HEK293 (cell line): ENCODE measurements around the gene RDH16.

Experiments used
- KLF1 ChIP-seq: fragments of 450-650 bp; formaldehyde crosslinking; IDR thresholded peaks from 2 replicates; pipeline ENCODE4 v1.5.1; 2016; ENCODE audit warnings: missing biosample characterization, missing genetic modification characterization
- YY1 ChIP-seq: fragments of 450-650 bp; formaldehyde crosslinking; IDR thresholded peaks from 2 replicates; pipeline ENCODE4 v1.5.1; 2018; ENCODE audit warnings: missing biosample characterization, missing genetic modification characterization
- ZFP37 ChIP-seq: fragments of 450-650 bp; formaldehyde crosslinking; IDR thresholded peaks from 2 replicates; pipeline ENCODE4 v1.5.1; 2016; ENCODE audit warnings: missing biosample characterization, missing genetic modification characterization
- ZNF121 ChIP-seq: fragments of 450-650 bp; formaldehyde crosslinking; IDR thresholded peaks from 2 replicates; pipeline ENCODE4 v1.5.1; 2016; ENCODE audit warnings: missing biosample characterization, missing genetic modification characterization
- ZNF140 ChIP-seq: fragments of 450-650 bp; formaldehyde crosslinking; IDR thresholded peaks from 2 replicates; pipeline ENCODE4 v1.5.1; 2016; ENCODE audit warnings: missing biosample characterization, missing genetic modification characterization
- ZNF146 ChIP-seq: fragments of 450-650 bp; formaldehyde crosslinking; IDR thresholded peaks from 2 replicates; pipeline ENCODE4 v1.5.1; 2016; ENCODE audit warnings: missing biosample characterization, missing genetic modification characterization
- ZNF24 ChIP-seq: fragments of 450-650 bp; formaldehyde crosslinking; IDR thresholded peaks from 2 replicates; pipeline ENCODE4 v1.5.1; 2016; ENCODE audit warnings: missing biosample characterization, missing genetic modification characterization
- ZNF311 ChIP-seq: fragments of 450-650 bp; formaldehyde crosslinking; IDR thresholded peaks from 2 replicates; pipeline ENCODE4 v1.5.1; 2017; ENCODE audit warnings: missing biosample characterization, missing genetic modification characterization, borderline replicate concordance
- ZNF350 ChIP-seq: fragments of 450-650 bp; formaldehyde crosslinking; IDR thresholded peaks from 2 replicates; pipeline ENCODE4 v1.5.0; 2017; ENCODE audit warnings: missing biosample characterization, mild to moderate bottlenecking, missing genetic modification characterization
- TF ChIP-seq, protein P1 (sequence below): fragments of 450-650 bp; formaldehyde crosslinking; IDR thresholded peaks from 2 replicates; pipeline ENCODE4 v1.5.1; 2016; ENCODE audit warnings: missing biosample characterization, missing genetic modification characterization
- TF ChIP-seq, protein P2 (sequence below): fragments of 450-650 bp; formaldehyde crosslinking; IDR thresholded peaks from 2 replicates; pipeline ENCODE4 v1.5.1; 2016; ENCODE audit warnings: missing biosample characterization, missing genetic modification characterization
- TF ChIP-seq, protein P3 (sequence below): fragments of 450-650 bp; formaldehyde crosslinking; IDR thresholded peaks from 2 replicates; pipeline ENCODE4 v1.5.1; 2016; ENCODE audit warnings: missing biosample characterization, missing genetic modification characterization
- TF ChIP-seq, protein P4 (sequence below): fragments of 450-650 bp; formaldehyde crosslinking; IDR thresholded peaks from 2 replicates; pipeline ENCODE4 v1.5.1; 2016; ENCODE audit warnings: missing biosample characterization, missing genetic modification characterization

DNA sequence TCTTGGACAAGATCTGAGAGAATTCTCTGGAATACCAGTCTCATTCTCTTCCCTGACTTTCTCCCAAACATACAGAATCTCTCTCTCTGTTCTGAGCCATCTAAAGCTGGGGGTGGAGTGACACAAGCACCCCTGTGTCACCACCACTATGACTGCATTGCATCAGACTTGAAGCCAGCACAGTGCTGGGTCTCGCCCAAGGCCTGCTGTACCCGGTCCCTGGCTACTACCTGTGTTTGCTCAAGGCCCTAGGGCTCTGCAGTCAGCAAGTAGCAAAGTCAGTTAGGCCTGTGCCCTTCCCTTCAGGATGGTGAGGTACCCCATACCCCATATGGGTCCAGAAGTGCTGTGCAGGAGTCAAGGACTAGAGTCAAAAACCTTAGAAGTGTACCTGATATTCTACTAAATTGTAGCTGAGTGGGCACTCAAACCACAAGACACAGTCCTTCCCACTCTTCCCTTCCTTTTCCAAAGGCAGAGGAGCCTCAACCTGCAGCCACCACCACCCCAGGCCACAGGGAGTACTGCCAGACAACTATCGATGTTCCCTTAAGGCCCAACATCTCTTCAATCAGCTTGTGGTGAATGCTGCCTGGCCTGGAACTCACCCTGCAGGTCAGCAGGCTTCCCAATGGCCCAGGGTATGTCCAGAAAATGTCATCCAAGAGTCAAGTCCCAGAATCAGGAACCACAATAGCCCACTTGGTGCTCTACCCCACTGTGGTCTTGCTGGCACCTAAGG, 21.2 kb upstream of the RDH16 start:
- TF ChIP-seq, protein P1, sequence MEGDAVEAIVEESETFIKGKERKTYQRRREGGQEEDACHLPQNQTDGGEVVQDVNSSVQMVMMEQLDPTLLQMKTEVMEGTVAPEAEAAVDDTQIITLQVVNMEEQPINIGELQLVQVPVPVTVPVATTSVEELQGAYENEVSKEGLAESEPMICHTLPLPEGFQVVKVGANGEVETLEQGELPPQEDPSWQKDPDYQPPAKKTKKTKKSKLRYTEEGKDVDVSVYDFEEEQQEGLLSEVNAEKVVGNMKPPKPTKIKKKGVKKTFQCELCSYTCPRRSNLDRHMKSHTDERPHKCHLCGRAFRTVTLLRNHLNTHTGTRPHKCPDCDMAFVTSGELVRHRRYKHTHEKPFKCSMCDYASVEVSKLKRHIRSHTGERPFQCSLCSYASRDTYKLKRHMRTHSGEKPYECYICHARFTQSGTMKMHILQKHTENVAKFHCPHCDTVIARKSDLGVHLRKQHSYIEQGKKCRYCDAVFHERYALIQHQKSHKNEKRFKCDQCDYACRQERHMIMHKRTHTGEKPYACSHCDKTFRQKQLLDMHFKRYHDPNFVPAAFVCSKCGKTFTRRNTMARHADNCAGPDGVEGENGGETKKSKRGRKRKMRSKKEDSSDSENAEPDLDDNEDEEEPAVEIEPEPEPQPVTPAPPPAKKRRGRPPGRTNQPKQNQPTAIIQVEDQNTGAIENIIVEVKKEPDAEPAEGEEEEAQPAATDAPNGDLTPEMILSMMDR (tag by site-specific recombination) = no peak
- TF ChIP-seq ZNF311 (tag by site-specific recombination) = no peak
- TF ChIP-seq, protein P2, sequence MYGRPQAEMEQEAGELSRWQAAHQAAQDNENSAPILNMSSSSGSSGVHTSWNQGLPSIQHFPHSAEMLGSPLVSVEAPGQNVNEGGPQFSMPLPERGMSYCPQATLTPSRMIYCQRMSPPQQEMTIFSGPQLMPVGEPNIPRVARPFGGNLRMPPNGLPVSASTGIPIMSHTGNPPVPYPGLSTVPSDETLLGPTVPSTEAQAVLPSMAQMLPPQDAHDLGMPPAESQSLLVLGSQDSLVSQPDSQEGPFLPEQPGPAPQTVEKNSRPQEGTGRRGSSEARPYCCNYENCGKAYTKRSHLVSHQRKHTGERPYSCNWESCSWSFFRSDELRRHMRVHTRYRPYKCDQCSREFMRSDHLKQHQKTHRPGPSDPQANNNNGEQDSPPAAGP = no peak
- TF ChIP-seq YY1 (tag by site-specific recombination) = no peak
- TF ChIP-seq ZNF140 (tag by site-specific recombination) = no peak
- no peak for TF ChIP-seq ZFP37
- no peak for TF ChIP-seq KLF1
- no peak for TF ChIP-seq ZNF350 (tag by site-specific recombination)
- TF ChIP-seq ZNF146 (tag by site-specific recombination) = no peak
- TF ChIP-seq ZNF121 (tag by site-specific recombination) = no peak
- TF ChIP-seq, protein P3, sequence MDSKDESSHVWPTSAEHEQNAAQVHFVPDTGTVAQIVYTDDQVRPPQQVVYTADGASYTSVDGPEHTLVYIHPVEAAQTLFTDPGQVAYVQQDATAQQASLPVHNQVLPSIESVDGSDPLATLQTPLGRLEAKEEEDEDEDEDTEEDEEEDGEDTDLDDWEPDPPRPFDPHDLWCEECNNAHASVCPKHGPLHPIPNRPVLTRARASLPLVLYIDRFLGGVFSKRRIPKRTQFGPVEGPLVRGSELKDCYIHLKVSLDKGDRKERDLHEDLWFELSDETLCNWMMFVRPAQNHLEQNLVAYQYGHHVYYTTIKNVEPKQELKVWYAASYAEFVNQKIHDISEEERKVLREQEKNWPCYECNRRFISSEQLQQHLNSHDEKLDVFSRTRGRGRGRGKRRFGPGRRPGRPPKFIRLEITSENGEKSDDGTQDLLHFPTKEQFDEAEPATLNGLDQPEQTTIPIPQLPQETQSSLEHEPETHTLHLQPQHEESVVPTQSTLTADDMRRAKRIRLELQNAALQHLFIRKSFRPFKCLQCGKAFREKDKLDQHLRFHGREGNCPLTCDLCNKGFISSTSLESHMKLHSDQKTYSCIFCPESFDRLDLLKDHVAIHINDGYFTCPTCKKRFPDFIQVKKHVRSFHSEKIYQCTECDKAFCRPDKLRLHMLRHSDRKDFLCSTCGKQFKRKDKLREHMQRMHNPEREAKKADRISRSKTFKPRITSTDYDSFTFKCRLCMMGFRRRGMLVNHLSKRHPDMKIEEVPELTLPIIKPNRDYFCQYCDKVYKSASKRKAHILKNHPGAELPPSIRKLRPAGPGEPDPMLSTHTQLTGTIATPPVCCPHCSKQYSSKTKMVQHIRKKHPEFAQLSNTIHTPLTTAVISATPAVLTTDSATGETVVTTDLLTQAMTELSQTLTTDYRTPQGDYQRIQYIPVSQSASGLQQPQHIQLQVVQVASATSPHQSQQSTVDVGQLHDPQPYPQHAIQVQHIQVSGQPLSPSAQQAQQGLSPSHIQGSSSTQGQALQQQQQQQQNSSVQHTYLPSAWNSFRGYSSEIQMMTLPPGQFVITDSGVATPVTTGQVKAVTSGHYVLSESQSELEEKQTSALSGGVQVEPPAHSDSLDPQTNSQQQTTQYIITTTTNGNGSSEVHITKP (tag by site-specific recombination) = no peak
- TF ChIP-seq, protein P4, sequence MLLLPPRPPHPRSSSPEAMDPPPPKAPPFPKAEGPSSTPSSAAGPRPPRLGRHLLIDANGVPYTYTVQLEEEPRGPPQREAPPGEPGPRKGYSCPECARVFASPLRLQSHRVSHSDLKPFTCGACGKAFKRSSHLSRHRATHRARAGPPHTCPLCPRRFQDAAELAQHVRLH = no peak
- TF ChIP-seq ZNF24 (tag by site-specific recombination) = no peak
